Kidney epithelial cell (primary cell): ENCODE data around the gene CD4. TPM values are rescaled to one million over a fixed set of nuclear protein-coding genes. Genes with fewer than 3 reads are reported as not detected.

ENCODE experiments used
- DNase-seq: peaks from one replicate; pipeline ENCODE4 v3.0.0-alpha.2; 2010; ENCODE audit warnings: low read depth
- H3K27me3 ChIP-seq: 2 replicates; pipeline ENCODE4 v1.6.0; 2011; ENCODE audit warnings: low read length; ENCODE audit not compliant: control insufficient read depth, insufficient read depth
- H3K36me3 ChIP-seq: 2 replicates; pipeline ENCODE4 v1.5.1; 2011; ENCODE audit warnings: low read length; ENCODE audit not compliant: control insufficient read depth, insufficient read depth
- H3K4me3 ChIP-seq: 2 replicates; pipeline ENCODE4 v1.5.1; 2011; ENCODE audit warnings: low read depth, mild to moderate bottlenecking, control low read depth, low read length
- total RNA-seq: library from RNA; depleted of rRNA; stranded (reverse); fragments of >200 nt; gene quantifications from 2 replicates; pipeline ENCODE4 v1.2.3, GENCODE V29; 2015
- TF ChIP-seq, protein P1 (sequence below): IDR thresholded peaks from 2 replicates; pipeline ENCODE4 v1.5.1; 2011; ENCODE audit warnings: mild to moderate bottlenecking, moderate library complexity, low read length, control low read depth, inconsistent platforms; ENCODE audit not compliant: insufficient read depth, poor library complexity, severe bottlenecking

The CD4 gene
- total RNA-seq, 1 donor from 2014 or later = 0.08 TPM

DNA sequence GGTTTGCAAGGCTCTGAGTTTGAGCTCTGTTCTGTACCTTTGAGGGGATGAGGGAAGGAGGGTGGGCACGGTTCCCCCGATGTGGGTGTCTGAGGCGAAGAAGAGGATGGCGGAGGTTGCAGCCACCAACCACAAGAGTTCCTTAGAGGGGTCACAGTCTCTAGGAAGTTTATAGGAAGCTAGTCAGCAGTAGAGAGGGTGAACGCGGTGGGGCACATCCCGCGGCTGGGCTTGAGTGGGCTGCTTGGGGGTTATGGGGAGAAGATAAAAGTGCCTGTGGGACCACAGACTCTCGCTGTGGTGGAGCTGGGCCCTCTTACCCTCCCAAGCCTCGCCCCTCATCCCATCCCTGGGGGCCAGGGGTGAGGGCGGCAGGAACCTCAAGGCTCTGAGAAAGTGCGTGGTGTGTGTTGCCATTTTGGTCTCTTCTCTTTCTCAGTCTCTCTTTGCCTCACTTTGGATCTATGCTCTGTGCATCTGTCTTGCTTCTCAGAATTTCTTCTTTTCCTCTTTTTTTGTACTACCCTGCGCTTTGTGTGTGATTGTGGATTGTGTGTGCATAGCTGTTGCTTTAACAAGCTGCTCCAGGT lies 2.7 kb downstream of the CD4 start:
- TF ChIP-seq, protein P1, sequence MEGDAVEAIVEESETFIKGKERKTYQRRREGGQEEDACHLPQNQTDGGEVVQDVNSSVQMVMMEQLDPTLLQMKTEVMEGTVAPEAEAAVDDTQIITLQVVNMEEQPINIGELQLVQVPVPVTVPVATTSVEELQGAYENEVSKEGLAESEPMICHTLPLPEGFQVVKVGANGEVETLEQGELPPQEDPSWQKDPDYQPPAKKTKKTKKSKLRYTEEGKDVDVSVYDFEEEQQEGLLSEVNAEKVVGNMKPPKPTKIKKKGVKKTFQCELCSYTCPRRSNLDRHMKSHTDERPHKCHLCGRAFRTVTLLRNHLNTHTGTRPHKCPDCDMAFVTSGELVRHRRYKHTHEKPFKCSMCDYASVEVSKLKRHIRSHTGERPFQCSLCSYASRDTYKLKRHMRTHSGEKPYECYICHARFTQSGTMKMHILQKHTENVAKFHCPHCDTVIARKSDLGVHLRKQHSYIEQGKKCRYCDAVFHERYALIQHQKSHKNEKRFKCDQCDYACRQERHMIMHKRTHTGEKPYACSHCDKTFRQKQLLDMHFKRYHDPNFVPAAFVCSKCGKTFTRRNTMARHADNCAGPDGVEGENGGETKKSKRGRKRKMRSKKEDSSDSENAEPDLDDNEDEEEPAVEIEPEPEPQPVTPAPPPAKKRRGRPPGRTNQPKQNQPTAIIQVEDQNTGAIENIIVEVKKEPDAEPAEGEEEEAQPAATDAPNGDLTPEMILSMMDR = no peak
- Histone ChIP-seq H3K4me3 (no peak overlapping the region), H3K27me3 (peaks cover 2% of the 10 kb centered on the region), H3K36me3 (no peaks in the 10 kb centered on the region)
- no peak for DNase-seq

- TF ChIP-seq, protein P1 = no peak
- Histone ChIP-seq H3K27me3 (peaks cover 2% of the 10 kb centered on the region), H3K4me3 (no peak overlapping the region), H3K36me3 (no peaks in the 10 kb centered on the region)
- DNase-seq = no peak
Measured at GRCh38 chr12:6792522-6793201, 3.3 kb downstream of the CD4 start.

DNA sequence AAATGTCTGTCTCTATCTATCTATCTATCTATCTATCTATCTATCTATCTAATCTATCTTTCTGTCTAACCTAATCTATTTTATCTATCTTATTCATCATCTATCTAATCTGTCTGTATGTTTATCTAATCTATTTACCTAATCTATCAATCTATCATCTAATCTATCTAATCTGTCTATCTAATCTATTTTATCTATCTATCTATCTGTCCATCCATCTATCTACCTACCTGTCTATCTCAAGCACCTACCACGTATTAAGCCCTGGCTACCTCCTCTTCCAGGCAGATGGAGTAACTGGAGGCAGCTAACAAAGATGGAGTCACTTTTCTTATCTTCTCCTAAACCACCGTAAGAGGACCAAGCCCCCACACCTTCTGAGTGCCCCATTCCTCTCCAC lies 5.8 kb downstream of the CD4 start:
- no peak for DNase-seq
- TF ChIP-seq, protein P1 = no peak
- Histone ChIP-seq H3K36me3 (no peaks in the 10 kb centered on the region), H3K27me3 (peaks cover 2% of the 10 kb centered on the region), H3K4me3 (no peak overlapping the region)

DNA sequence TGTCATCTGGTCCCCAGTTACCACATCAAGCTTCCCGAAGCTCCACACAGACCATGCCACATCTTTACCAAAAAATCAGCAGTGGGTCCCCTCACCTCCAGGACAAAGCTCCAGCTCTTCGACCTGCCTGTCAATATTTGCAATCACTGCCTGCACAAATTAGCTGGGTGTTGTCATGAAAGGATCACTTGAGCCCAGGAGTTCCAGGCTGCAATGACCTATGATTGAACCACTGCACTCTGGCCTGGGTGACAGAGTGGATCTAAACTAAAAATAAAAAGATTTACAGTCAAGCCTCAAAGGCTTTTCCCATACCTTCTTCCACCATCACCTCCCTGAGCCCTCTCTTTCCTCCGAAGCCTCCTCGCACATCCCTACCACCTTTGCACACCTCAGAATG lies 7.2 kb downstream of the CD4 start:
- peaks cover 2% of the 10 kb centered on the region for H3K27me3 ChIP-seq
- DNase-seq = no peak
- TF ChIP-seq, protein P1 = no peak
- H3K4me3 ChIP-seq = no peak overlapping the region
- H3K36me3 ChIP-seq = no peaks in the 10 kb centered on the region

DNA sequence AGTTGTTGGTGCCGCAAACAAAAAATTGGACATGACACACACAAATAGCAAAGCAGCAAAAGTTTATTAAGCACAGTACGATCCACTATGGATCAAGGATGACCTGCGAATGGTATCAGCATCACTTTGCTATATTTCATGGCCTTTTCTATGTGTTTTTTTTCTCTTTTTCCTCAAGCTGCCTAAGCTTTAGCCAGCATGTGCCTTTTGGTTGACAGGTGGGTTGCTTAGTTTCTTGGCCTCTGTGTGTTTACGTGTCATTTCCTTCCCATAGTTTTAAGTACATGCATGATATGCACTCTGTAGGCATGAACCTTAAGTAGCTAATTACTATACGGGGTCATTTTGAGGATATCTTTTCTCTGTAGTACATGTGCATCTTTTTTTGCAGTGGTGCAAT lies 9.8 kb downstream of the CD4 start:
- H3K4me3 ChIP-seq = no peak overlapping the region
- DNase-seq = no peak
- TF ChIP-seq, protein P1 = no peak

GRCh38 chr12:6807170-6807569 lies 17.8 kb downstream of the CD4 start:
- peaks cover 3% of the 10 kb centered on the region for H3K27me3 ChIP-seq
- no peak for DNase-seq
- H3K36me3 ChIP-seq = no peaks in the 10 kb centered on the region
- TF ChIP-seq, protein P1 = no peak
- no peak overlapping the region for H3K4me3 ChIP-seq

More for the DNA sequence above, 9.8 kb downstream of the CD4 start:
- Histone ChIP-seq H3K36me3 (no peaks in the 10 kb centered on the region), H3K27me3 (peaks cover 2% of the 10 kb centered on the region)
